ENCODE measurements around the gene TNS1. TPM values are rescaled to one million over a fixed set of nuclear protein-coding genes. Genes with fewer than 3 reads are reported as not detected.

TNS1 gene
- polyA plus RNA-seq, 1 of the 3 experiments (the other 2 are of a cell fraction) = 12.1 TPM

DNA sequence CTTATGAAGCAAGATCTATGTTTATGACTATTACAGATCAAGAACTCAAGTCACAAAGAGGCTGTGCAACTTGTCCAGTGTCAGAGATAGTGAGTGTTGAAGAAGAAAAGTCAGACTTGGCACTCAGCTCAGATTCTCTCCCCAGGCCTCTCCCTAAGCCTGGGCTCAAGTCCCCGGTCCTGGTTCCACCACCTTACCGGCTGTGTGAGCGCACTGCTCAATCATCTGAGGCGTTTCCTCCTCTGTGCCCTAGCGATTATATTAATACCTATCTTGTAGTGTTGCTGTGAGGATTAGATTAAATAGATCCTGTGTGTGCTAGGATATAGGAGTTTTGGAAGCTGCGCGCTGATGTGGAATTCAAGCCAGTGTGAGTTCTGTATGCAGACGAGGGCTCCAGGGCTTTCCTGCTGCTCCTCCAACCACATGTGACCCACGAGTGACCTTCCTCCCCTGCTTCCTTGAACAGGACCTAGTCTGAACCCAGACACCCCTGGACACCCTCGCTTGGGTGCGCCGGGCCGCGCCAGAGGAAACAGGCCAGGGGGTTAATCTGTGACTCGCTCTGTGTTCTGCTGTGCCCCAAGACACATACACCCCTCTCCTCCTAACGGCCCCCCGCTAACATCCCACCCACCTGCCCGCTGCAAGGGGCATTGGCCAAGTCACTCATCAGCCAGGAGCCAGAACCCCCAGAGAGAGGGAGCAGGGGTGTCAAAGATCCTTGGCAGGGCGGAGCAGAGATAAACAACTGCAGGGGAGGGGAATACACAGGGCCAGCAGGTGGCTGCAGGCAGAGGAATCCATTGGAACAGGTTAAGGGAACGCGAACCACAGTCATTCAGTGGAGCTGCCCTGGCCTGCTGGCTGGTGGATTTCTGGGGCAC, 38.3 kb downstream of the TNS1 start (continued):
- TF ChIP-seq, protein P1, sequence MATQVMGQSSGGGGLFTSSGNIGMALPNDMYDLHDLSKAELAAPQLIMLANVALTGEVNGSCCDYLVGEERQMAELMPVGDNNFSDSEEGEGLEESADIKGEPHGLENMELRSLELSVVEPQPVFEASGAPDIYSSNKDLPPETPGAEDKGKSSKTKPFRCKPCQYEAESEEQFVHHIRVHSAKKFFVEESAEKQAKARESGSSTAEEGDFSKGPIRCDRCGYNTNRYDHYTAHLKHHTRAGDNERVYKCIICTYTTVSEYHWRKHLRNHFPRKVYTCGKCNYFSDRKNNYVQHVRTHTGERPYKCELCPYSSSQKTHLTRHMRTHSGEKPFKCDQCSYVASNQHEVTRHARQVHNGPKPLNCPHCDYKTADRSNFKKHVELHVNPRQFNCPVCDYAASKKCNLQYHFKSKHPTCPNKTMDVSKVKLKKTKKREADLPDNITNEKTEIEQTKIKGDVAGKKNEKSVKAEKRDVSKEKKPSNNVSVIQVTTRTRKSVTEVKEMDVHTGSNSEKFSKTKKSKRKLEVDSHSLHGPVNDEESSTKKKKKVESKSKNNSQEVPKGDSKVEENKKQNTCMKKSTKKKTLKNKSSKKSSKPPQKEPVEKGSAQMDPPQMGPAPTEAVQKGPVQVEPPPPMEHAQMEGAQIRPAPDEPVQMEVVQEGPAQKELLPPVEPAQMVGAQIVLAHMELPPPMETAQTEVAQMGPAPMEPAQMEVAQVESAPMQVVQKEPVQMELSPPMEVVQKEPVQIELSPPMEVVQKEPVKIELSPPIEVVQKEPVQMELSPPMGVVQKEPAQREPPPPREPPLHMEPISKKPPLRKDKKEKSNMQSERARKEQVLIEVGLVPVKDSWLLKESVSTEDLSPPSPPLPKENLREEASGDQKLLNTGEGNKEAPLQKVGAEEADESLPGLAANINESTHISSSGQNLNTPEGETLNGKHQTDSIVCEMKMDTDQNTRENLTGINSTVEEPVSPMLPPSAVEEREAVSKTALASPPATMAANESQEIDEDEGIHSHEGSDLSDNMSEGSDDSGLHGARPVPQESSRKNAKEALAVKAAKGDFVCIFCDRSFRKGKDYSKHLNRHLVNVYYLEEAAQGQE (IDR thresholded peaks at IDR 0.05; ENCODE audit: low read depth, low read length) = no peak

DNA sequence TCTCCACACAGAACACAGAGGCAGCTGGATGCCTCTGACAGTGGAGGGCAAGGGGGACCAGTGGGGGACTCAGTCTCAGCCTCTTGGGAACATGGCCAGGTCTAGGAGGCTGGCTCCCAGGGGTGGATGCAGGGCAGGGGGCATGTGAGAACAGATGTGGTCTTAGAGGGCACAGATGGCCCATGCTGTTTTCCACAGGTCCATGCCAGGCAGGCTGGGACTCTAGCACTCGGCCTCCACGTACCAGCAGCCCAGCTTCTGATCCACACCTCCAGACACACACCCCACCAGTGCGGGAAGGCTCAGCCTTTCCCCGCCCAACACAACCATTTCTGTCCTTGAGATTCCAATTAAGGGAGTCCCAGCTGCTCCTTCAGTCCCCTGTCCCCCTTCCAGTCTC, 42.4 kb downstream of the TNS1 start:
- Histone ChIP-seq H3K4me2 (no peak overlapping the region), H3K9ac (no peak overlapping the region), H3K27ac (ENCODE audit: low read depth in 2 of 2, low read length in 1 of 2) (no peak overlapping the region), H3K9me2 (no peaks in the 10 kb centered on the region), H2AFZ (ENCODE audit: low read depth) (no peak overlapping the region), H3K9me3 (no peaks in the 10 kb centered on the region), H3K4me3 (ENCODE audit: low read depth in 2 of 2, low read length in 1 of 2) (no peak overlapping the region), H3K36me3 (replicated peaks in 1 of 2; ENCODE audit: control insufficient read depth in 1 of 2, insufficient read depth in 2 of 2, low read length in 1 of 2) (peaks cover 4 to 21% of the 10 kb centered on the region in 2 experiments), H3K79me2 (ENCODE audit: insufficient read depth) (peaks cover 68% of the 10 kb centered on the region), H4K20me1 (ENCODE audit: insufficient read depth) (peaks cover 80% of the 10 kb centered on the region), H3F3A (replicated peaks; ENCODE audit: insufficient read depth) (no peaks in the 10 kb centered on the region), H3K27me3 (ENCODE audit: insufficient read depth) (no peaks in the 10 kb centered on the region), H3K4me1 (ENCODE audit: control insufficient read depth in 1 of 2, insufficient read depth in 2 of 2, low read depth in 1 of 2, low read length in 1 of 2) (peaks cover 12 to 29% of the 10 kb centered on the region in 2 experiments; a peak in 2 of 4 replicates)
- DNase-seq = no peak
- POLR2A ChIA-PET = no interaction called here
- TF ChIP-seq, protein P2, sequence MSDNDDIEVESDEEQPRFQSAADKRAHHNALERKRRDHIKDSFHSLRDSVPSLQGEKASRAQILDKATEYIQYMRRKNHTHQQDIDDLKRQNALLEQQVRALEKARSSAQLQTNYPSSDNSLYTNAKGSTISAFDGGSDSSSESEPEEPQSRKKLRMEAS (IDR thresholded peaks at IDR 0.05; ENCODE audit: low read depth) = no peak
- TF ChIP-seq RFX5 (IDR thresholded peaks at IDR 0.05; ENCODE audit: low read length) (no peak), MXI1 (IDR thresholded peaks at IDR 0.05; ENCODE audit: low read depth, low read length) (no peak), ELF1 (IDR thresholded peaks at IDR 0.05) (no peak), EZH2phosphoT487 (IDR thresholded peaks at IDR 0.05; ENCODE audit: borderline replicate concordance, low read depth) (no peak)
- TF ChIP-seq, protein P3, sequence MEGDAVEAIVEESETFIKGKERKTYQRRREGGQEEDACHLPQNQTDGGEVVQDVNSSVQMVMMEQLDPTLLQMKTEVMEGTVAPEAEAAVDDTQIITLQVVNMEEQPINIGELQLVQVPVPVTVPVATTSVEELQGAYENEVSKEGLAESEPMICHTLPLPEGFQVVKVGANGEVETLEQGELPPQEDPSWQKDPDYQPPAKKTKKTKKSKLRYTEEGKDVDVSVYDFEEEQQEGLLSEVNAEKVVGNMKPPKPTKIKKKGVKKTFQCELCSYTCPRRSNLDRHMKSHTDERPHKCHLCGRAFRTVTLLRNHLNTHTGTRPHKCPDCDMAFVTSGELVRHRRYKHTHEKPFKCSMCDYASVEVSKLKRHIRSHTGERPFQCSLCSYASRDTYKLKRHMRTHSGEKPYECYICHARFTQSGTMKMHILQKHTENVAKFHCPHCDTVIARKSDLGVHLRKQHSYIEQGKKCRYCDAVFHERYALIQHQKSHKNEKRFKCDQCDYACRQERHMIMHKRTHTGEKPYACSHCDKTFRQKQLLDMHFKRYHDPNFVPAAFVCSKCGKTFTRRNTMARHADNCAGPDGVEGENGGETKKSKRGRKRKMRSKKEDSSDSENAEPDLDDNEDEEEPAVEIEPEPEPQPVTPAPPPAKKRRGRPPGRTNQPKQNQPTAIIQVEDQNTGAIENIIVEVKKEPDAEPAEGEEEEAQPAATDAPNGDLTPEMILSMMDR (IDR thresholded peaks at IDR 0.05) = no peak
- TF ChIP-seq, protein P4, sequence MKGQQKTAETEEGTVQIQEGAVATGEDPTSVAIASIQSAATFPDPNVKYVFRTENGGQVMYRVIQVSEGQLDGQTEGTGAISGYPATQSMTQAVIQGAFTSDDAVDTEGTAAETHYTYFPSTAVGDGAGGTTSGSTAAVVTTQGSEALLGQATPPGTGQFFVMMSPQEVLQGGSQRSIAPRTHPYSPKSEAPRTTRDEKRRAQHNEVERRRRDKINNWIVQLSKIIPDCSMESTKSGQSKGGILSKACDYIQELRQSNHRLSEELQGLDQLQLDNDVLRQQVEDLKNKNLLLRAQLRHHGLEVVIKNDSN (IDR thresholded peaks at IDR 0.05; ENCODE audit: borderline replicate concordance, low read depth) = no peak
- CTCF ChIA-PET = interaction anchor here (1.0 to 2.4 kb wide), 4 partner anchors 9 to 60 kb away, joined by 3 to 10 read pairs (median 4); no protein-coding TSS in a partner anchor
- WGBS (ENCODE audit: low lambda C conversion rate) = 83% methylated on average over 2 of the region's 4 CpGs
